ENCODE measurements around the gene ASXL3.

DNA sequence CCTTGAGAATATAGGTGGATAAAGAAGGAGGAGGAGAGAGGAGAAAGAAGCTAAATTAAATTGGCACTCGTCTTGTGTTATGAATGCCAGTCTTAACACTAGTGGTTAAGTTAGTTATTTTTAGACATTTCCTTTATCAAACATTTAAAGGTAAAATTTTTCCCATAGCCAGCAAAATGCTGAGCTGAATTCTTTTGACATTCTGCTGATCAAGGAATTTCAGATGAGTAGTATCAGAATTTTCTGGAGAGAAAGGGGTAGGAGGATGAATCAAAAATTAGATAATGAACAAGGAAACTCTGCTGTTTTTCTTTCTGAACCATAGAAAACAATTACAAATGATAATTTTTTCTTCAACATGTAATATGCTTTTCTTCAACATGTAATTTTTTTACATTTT lies 52.5 kb downstream of the ASXL3 start:
- TF ChIP-seq, protein P1, sequence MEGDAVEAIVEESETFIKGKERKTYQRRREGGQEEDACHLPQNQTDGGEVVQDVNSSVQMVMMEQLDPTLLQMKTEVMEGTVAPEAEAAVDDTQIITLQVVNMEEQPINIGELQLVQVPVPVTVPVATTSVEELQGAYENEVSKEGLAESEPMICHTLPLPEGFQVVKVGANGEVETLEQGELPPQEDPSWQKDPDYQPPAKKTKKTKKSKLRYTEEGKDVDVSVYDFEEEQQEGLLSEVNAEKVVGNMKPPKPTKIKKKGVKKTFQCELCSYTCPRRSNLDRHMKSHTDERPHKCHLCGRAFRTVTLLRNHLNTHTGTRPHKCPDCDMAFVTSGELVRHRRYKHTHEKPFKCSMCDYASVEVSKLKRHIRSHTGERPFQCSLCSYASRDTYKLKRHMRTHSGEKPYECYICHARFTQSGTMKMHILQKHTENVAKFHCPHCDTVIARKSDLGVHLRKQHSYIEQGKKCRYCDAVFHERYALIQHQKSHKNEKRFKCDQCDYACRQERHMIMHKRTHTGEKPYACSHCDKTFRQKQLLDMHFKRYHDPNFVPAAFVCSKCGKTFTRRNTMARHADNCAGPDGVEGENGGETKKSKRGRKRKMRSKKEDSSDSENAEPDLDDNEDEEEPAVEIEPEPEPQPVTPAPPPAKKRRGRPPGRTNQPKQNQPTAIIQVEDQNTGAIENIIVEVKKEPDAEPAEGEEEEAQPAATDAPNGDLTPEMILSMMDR (IDR thresholded peaks at IDR 0.05; ENCODE audit: borderline replicate concordance, extremely low read depth, low read length, poor library complexity, severe bottlenecking): no peak
- no peak for TF ChIP-seq EZH2 (IDR thresholded peaks at IDR 0.05; ENCODE audit: borderline replicate concordance, low read depth, low read length, severe bottlenecking)
